ENCODE measurements around the gene YPEL1.

Gene YPEL1

DNA sequence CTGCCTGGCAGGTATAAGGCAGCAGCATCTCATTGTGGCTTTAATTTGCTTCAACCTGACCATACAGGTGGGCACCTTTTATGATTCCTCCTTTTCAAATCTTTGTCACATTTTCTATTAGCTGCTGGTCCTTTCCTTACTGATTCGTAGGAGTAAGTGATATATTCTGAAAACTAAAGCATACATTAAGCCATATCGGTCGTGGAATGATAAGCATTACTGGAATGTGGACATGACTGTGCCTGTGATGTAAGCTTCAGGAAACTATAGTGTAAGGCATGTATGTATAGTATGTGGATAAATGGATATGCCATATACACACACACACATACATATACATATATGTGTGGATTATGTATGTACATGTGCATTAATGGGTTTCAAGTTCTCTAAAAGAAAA lies 20.8 kb downstream of the YPEL1 start:
- Histone ChIP-seq H3K27ac (no peak overlapping the region), H3K4me3 (ENCODE audit: low read depth, low read length) (no peak overlapping the region), H3K9me3 (ENCODE audit: severe bottlenecking) (no peaks in the 10 kb centered on the region), H3K27me3 (ENCODE audit: insufficient read depth, low read depth, severe bottlenecking) (no peaks in the 10 kb centered on the region), H3K36me3 (peaks cover 14% of the 10 kb centered on the region)
- no peak for TF ChIP-seq CTCF (IDR thresholded peaks at IDR 0.05; ENCODE audit: low read depth, low read length)
- no peak for DNase-seq

GRCh38 chr22:21714059-21714770 lies 21.4 kb downstream of the YPEL1 start:
- Histone ChIP-seq H3K4me3 (ENCODE audit: low read depth, low read length) (no peak overlapping the region), H3K9me3 (ENCODE audit: severe bottlenecking) (no peaks in the 10 kb centered on the region), H3K36me3 (peaks cover 20% of the 10 kb centered on the region), H3K27me3 (ENCODE audit: insufficient read depth, low read depth, severe bottlenecking) (no peaks in the 10 kb centered on the region), H3K27ac (no peak overlapping the region)
- no peak for TF ChIP-seq CTCF (IDR thresholded peaks at IDR 0.05; ENCODE audit: low read depth, low read length)
- no peak for DNase-seq

GRCh38 chr22:21713428-21714058 lies 22.1 kb downstream of the YPEL1 start:
- Histone ChIP-seq H3K4me3 (ENCODE audit: low read depth, low read length) (no peak overlapping the region), H3K27ac (no peak overlapping the region), H3K27me3 (ENCODE audit: insufficient read depth, low read depth, severe bottlenecking) (no peaks in the 10 kb centered on the region), H3K36me3 (peaks cover 26% of the 10 kb centered on the region), H3K9me3 (ENCODE audit: severe bottlenecking) (no peaks in the 10 kb centered on the region)
- no peak for TF ChIP-seq CTCF (IDR thresholded peaks at IDR 0.05; ENCODE audit: low read depth, low read length)
- DNase-seq: no peak

DNA sequence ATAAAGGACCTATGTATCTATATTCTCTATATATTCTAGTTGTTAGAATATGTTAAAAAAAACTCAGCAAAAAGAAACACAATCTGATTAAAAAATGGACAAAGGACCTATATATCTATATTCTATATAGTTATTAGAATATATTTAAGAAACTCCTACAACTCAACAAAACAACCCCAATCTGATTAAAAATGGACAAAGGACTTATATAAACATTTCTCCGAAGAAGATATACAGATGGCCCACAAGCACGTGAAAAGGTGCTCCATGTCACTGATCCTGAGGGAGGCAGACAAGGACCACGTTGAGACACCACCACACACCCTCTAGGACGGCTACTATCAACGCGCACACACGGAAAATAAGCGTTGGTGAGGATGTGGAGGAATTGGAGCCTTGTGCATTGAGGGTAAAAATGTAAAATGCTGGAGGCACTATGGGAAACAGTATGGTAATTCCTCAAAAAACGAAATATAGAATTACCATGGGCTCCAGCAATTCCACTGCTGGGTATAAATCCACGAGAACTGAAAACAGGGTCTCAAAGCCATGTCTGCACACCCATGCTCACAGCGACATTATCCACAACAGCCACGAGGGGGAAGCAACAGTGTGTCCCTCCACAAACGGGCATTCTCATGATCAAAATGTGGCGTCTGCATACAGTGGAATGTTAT lies 22.7 kb downstream of the YPEL1 start:
- TF ChIP-seq CTCF (IDR thresholded peaks at IDR 0.05; ENCODE audit: low read depth, low read length): peak; percentile 79
- Histone ChIP-seq H3K9me3 (ENCODE audit: severe bottlenecking) (no peaks in the 10 kb centered on the region), H3K36me3 (peaks cover 26% of the 10 kb centered on the region), H3K27ac (peak overlapping the region; percentile 40; the same call in 1 of the 2 replicates), H3K27me3 (ENCODE audit: insufficient read depth, low read depth, severe bottlenecking) (no peaks in the 10 kb centered on the region), H3K4me3 (ENCODE audit: low read depth, low read length) (peak overlapping the region; percentile 19; the same call in 1 of the 2 replicates)
- DNase-seq: peak; percentile 79

DNA sequence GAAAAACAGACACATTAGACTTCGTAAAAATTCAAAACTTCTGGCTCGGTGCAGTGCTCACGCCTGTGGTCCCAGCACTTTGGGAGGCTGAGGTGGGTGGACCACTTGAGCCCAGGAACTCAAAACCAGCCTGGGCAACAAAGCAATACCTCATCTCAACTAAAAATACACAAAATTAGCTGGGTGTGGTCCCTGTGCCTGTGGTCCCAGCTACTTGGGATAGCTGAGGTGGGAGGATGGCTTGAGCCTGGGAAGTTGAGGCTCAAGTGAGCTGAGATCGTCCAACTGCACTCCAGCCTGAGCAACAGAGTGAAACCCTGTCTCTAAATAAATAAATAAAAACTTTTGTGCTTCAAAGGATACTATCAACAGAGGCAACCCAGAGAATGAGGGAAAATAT lies 23.7 kb downstream of the YPEL1 start:
- H3K27ac ChIP-seq: no peak overlapping the region
- no peak for DNase-seq
- H3K9me3 ChIP-seq (ENCODE audit: severe bottlenecking): no peaks in the 10 kb centered on the region
- H3K27me3 ChIP-seq (ENCODE audit: insufficient read depth, low read depth, severe bottlenecking): no peaks in the 10 kb centered on the region
- no peak overlapping the region for H3K4me3 ChIP-seq (ENCODE audit: low read depth, low read length)
- no peak for TF ChIP-seq CTCF (IDR thresholded peaks at IDR 0.05; ENCODE audit: low read depth, low read length)
- peaks cover 26% of the 10 kb centered on the region for H3K36me3 ChIP-seq

All from WERI-Rb-1 (cell line).